Activated CD4-positive, alpha-beta memory T cell treated with anti-CD3 and anti-CD28 coated beads, Interleukin-2, amount 10 ng/mL, durations not matched to agents 7 days and 5 days (primary cell): Measurements from ENCODE around the gene KMO. TPM values are rescaled to one million over a fixed set of nuclear protein-coding genes. Genes with fewer than 3 reads are reported as not detected.
A peak's percentile ranks its signal among the peaks of the same experiment; 100 is the strongest.

ENCODE experiments used
- CTCF ChIA-PET: fragments of 350-600 bp; sonication (Branson Sonifier 250); formaldehyde crosslinking; loops from one replicate; lab custom pipeline; 2021; ENCODE audit warnings: antibody characterized with exemption, inconsistent platforms; lab: Charles Lee
- POLR2A ChIA-PET: fragments of 350-600 bp; sonication (Branson Sonifier 250); formaldehyde crosslinking; loops from one replicate; lab custom pipeline; 2021; ENCODE audit warnings: antibody characterized with exemption; lab: Charles Lee
- DNase-seq: peaks from one replicate; pipeline ENCODE4 v3.0.0-alpha.2; 2020
- H3K27ac Mint-ChIP-seq: one replicate; pipeline ENCODE4 v1.8.0; 2021; ENCODE audit warnings: mild to moderate bottlenecking, mixed read lengths
- H3K27me3 Mint-ChIP-seq: one replicate; pipeline ENCODE4 v1.8.0; 2021; ENCODE audit warnings: mixed read lengths
- H3K36me3 Mint-ChIP-seq: one replicate; pipeline ENCODE4 v1.8.0; 2021; ENCODE audit warnings: low read depth, mixed read lengths
- H3K4me1 Mint-ChIP-seq: one replicate; pipeline ENCODE4 v1.8.0; 2021; ENCODE audit warnings: mixed read lengths
- H3K4me3 Mint-ChIP-seq: one replicate; pipeline ENCODE4 v1.8.0; 2021; ENCODE audit warnings: mild to moderate bottlenecking, mixed read lengths
- H3K9me3 Mint-ChIP-seq: one replicate; pipeline ENCODE4 v1.8.0; 2021; ENCODE audit warnings: mixed read lengths
- total RNA-seq, 2 experiments: library from RNA; stranded (reverse); gene quantifications; one replicate each; pipeline ENCODE4 v1.2.3, GENCODE V29; 2021

The KMO gene
- total RNA-seq, 2 experiments from 2014 or later, result not detected

DNA sequence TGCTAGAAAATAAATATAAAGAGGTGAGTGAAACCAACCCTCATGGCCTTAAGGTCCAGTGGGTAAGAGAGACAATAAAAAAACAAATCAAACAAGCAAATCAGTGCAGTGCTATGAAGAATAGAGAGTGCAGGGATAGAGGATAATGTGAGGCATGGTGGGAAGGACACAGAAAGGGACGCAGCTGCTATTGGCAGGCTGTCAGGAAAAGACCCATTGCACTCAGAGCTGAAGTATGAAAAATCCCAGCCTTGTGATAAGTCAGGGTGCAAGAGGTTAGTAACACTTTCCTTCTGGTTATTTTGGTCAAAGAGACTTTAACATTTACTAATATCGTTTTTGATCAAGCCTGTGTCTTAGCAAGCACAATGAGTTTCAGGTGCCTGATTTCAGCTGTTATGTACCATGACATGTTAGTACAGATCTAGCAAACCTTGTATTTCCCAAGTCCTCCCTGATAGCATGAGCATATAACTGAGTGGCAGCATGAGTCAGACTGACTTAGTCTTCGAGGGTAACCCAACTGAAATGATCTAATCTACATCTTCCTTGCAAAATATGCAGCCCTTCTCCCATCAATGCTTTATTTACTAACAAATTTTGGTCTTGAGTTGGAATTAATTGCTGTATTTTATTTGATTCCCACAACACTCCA lies 76.3 kb downstream of the KMO start:
- H3K9me3 Mint-ChIP-seq, result no peaks in the 10 kb centered on the region
- peaks cover 5% of the 10 kb centered on the region for H3K4me1 Mint-ChIP-seq
- DNase-seq, result no peak
- H3K27me3 Mint-ChIP-seq, result no peaks in the 10 kb centered on the region
- H3K36me3 Mint-ChIP-seq, result no peaks in the 10 kb centered on the region
- POLR2A ChIA-PET, result interaction anchor here (2.0 kb wide), 1 partner anchor 32 kb away, joined by 4 read pairs; the partner anchor contains the start of genes CHML and OPN3
- H3K27ac Mint-ChIP-seq, result no peak overlapping the region
- no peak overlapping the region for H3K4me3 Mint-ChIP-seq
- CTCF ChIA-PET, result interaction anchor here (1.3 kb wide), 1 partner anchor 9 kb away, joined by 3 read pairs; no protein-coding TSS in a partner anchor

DNA sequence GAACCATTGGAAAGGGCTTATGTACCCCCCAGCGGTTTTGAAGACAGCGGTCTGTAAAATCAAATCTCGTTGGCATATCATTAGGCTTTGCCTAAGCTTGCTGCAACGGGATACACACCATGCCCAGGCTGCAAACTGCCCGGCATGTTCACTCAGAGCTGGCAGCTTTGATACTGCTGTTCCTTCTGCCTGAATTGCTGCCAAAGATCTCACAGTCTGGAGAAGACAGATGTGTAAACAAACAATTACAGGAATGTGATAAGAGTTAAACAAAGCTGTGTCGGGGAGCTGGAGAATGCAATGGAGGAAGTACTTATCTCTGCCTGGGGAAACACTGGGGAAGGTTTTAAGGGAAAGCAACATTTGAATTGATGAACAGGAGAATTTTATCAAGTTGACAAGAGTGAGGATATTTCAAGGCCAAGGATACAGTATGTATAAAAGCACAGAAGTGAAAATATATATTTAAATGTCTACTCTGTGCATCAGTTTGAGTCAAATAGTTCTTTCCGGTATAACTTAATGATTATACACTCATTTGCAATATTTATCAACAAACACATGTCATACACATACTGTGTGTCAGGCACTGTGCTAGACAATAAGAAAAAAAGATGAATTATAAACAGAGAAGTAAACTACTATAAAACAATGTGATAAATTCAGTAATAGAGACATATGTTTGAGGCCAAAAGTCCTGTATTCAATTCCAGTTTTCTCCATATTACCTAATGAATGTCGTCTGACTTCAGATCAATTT lies 78.1 kb downstream of the KMO start:
- ChIA-PET CTCF (interaction anchor here (0.6 to 5.8 kb wide), 28 partner anchors 10 to 389 kb away, joined by 3 to 49 read pairs (median 4); partner anchors contain the start of genes CHML, EXO1, FH and KMO), POLR2A (interaction anchor here (0.7 to 1.4 kb wide), 3 partner anchors 17 to 234 kb away, joined by 3 read pairs; no protein-coding TSS in a partner anchor)
- Mint-ChIP-seq H3K36me3 (no peaks in the 10 kb centered on the region), H3K4me1 (peaks cover 5% of the 10 kb centered on the region), H3K9me3 (no peaks in the 10 kb centered on the region), H3K27ac (no peak overlapping the region), H3K4me3 (no peak overlapping the region), H3K27me3 (no peaks in the 10 kb centered on the region)
- no peak for DNase-seq

DNA sequence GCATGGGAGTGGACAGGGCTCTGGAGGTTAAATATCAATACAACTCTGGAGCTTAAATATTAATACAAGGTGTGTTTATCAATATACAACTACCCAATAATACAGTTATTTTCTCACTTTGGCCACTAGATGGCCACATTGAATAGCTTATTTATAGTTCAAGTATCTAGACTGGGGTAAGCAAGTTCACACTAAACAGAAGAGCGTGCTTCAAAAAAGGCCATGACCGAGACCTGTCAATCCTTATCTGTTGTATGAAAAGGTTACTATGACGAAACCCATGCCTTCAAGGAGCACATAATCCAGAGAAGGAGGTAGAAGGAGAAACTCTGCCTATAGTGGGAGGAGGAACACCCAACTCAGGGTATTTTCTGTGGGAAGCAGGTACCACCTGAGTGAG lies 78.9 kb downstream of the KMO start:
- Mint-ChIP-seq H3K27ac (no peak overlapping the region), H3K9me3 (no peaks in the 10 kb centered on the region), H3K4me1 (peaks cover 5% of the 10 kb centered on the region), H3K27me3 (no peaks in the 10 kb centered on the region), H3K36me3 (no peaks in the 10 kb centered on the region), H3K4me3 (no peak overlapping the region)
- DNase-seq, result no peak
- ChIA-PET CTCF (interaction anchor here (0.6 to 5.8 kb wide), 34 partner anchors 9 to 455 kb away, joined by 3 to 49 read pairs (median 4); partner anchors contain the start of genes CHML, EXO1, FH and KMO), POLR2A (interaction anchor here (0.7 to 1.4 kb wide), 3 partner anchors 17 to 233 kb away, joined by 3 read pairs; no protein-coding TSS in a partner anchor)

DNA sequence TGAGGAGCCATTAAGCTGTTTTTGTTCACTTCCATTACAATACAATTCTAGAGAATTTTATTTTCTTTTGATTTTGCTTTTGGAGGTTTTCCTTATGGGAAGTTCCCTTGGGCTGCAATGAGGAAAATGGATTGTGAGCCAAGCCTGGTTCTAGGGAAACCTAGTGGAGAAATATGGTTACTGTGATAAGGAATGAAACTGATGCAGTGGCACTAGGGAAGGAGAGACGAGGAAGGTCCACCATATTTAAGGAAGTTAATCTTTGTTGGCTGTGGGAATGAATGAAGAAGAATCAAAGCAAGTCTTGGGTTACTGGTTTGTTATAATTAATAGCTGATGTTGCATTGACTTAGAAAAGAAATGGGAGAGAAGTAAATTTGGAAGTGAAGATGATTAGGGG lies 79.6 kb downstream of the KMO start:
- DNase-seq, result no peak
- Mint-ChIP-seq H3K4me3 (no peak overlapping the region), H3K9me3 (no peaks in the 10 kb centered on the region), H3K27ac (no peak overlapping the region), H3K36me3 (no peaks in the 10 kb centered on the region), H3K4me1 (peaks cover 5% of the 10 kb centered on the region), H3K27me3 (no peaks in the 10 kb centered on the region)
- ChIA-PET POLR2A (interaction anchor here (0.8 kb wide), 1 partner anchor 26 kb away, joined by 3 read pairs; no protein-coding TSS in a partner anchor), CTCF (interaction anchor here (0.7 to 5.8 kb wide), 20 partner anchors 10 to 454 kb away, joined by 3 to 49 read pairs (median 5); partner anchors contain the start of genes CHML, EXO1, FH and KMO)

DNA sequence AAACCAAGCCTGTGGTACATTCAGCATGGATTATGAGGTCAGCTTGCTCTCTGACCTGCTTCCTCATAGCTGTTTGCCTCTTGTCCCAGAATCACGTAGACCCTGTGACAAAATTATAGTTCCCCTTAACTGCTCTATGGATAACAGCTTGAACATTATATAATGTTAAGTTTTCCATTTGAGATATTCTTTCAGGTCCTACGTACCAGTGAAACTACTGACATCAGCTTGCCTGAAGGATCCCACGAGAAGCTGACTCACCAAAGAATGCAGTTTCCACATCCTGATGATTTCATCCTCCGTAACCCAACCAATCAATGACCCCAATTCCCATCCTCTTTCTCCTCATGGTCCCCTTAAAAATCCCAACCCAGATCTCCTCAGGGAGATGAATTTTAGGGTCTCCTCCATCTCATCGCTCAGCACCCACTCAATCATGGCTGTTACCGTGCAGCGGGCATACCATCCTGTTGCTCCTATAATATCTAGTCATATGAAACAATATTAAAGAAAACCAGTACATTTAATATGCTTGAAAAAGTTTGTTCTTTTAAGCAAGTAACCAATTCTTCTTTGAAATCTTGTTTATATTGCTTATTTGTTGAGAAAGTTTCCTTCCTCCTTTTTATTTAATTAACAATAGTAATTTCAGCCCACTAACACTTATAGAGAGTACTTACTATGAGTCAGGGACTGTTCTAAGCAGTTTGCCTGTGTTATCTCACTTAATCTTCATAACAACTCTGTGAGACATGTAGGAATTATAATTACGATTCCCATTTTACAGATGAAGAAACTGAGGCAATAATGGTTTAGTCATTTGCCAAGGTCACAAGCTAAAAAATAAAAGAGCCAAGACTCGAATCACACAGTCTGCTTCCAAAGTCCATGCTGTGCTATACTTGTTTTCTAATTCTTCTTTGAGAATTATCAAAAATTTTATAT lies 80.6 kb downstream of the KMO start:
- no peak for DNase-seq
- H3K36me3 Mint-ChIP-seq, result no peaks in the 10 kb centered on the region
- ChIA-PET CTCF (interaction anchor here (1.0 to 5.8 kb wide), 8 partner anchors 9 to 387 kb away, joined by 3 to 49 read pairs (median 10); partner anchors contain the start of genes EXO1 and MAP1LC3C), POLR2A (interaction anchor here (0.8 kb wide), 1 partner anchor 25 kb away, joined by 3 read pairs; no protein-coding TSS in a partner anchor)
- no peak overlapping the region for H3K4me3 Mint-ChIP-seq
- peaks cover 5% of the 10 kb centered on the region for H3K4me1 Mint-ChIP-seq
- H3K9me3 Mint-ChIP-seq, result no peaks in the 10 kb centered on the region
- no peak overlapping the region for H3K27ac Mint-ChIP-seq
- H3K27me3 Mint-ChIP-seq, result no peaks in the 10 kb centered on the region

DNA sequence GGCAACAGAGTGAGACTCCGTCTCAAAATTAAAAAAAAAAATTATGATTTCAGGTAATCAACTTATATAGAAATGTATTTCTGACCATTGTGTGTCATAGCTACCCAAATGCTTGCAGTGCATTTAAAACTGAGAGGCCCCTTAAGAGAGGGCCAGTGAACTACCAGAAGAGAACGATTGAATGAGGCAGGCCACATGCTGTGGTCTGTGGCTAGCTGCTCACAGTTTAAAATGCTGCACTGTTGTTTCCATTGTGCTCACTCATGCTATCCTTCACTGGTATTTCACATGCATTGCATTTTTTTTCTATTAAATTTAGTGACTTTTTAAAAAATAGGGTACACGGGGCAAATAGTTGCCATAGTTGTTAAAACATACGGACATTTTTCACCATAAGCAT lies 82.0 kb downstream of the KMO start:
- no peak overlapping the region for H3K4me3 Mint-ChIP-seq
- no peaks in the 10 kb centered on the region for H3K36me3 Mint-ChIP-seq
- H3K27ac Mint-ChIP-seq, result no peak overlapping the region
- H3K9me3 Mint-ChIP-seq, result no peaks in the 10 kb centered on the region
- peak; percentile 23 for DNase-seq
- ChIA-PET CTCF (interaction anchor here (5.8 kb wide), 1 partner anchor 12 kb away, joined by 49 read pairs; no protein-coding TSS in a partner anchor), POLR2A (interaction anchor here (0.6 kb wide), 1 partner anchor 18 kb away, joined by 3 read pairs; no protein-coding TSS in a partner anchor)
- no peaks in the 10 kb centered on the region for H3K27me3 Mint-ChIP-seq
- peaks cover 5% of the 10 kb centered on the region for H3K4me1 Mint-ChIP-seq

DNA sequence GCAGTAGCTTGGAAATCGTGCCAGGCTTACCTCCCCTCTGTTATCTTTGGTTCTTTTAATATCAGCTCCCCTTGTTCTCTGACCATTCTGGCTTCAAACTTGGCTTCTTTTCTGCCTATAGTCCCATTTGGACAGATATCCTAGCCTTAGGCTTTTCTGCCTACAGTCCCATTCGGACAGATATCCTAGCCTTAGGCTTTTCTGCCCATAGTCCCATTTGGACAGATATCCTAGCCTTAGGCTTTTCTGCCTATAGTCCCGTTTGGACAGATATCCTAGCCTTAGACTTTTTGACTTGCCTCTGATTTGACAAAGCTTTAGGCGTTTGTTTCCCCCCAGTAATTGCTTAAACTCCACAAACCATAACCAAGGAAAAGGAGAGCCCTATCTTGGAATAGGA lies 82.4 kb downstream of the KMO start:
- ChIA-PET POLR2A (interaction anchor here (0.6 kb wide), 1 partner anchor 18 kb away, joined by 3 read pairs; no protein-coding TSS in a partner anchor), CTCF (interaction anchor here (5.8 kb wide), 1 partner anchor 12 kb away, joined by 49 read pairs; no protein-coding TSS in a partner anchor)
- no peak for DNase-seq
- Mint-ChIP-seq H3K4me3 (no peak overlapping the region), H3K4me1 (peaks cover 5% of the 10 kb centered on the region), H3K27ac (no peak overlapping the region), H3K9me3 (no peaks in the 10 kb centered on the region), H3K36me3 (no peaks in the 10 kb centered on the region), H3K27me3 (no peaks in the 10 kb centered on the region)

- CTCF ChIA-PET, result no interaction called here
- no peak for DNase-seq
- POLR2A ChIA-PET, result no interaction called here
- H3K9me3 Mint-ChIP-seq, result no peaks in the 10 kb centered on the region
- no peaks in the 10 kb centered on the region for H3K27me3 Mint-ChIP-seq
- no peak overlapping the region for H3K4me3 Mint-ChIP-seq
- H3K36me3 Mint-ChIP-seq, result no peaks in the 10 kb centered on the region
- H3K27ac Mint-ChIP-seq, result no peak overlapping the region
- H3K4me1 Mint-ChIP-seq, result peaks cover 5% of the 10 kb centered on the region
These were observed 83.1 kb downstream of the KMO start for GRCh38 chr1:241615043-241615974.

DNA sequence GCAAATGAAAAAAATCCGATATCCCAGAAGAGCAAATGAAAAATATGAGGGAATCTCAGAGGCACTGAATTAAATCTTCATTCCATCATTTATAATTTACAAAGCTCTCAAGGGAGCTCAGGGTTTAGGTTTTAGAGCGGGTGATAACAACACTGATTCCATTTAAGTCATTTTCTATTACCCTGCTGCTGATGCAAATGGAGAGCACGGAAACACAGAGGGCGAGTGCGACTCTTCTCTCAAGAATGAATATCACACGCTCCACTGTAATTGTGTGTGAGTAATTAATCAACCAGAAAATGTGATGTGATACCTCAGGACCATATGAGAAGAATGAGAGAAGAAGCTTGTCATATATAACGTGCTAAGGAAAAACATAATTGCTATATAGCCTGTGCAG lies 85.2 kb downstream of the KMO start:
- ChIA-PET POLR2A (no interaction called here), CTCF (interaction anchor here (0.9 to 1.3 kb wide), 2 partner anchors 8 to 10 kb away, joined by 3 read pairs; no protein-coding TSS in a partner anchor)
- no peak overlapping the region for H3K27ac Mint-ChIP-seq
- no peaks in the 10 kb centered on the region for H3K9me3 Mint-ChIP-seq
- no peaks in the 10 kb centered on the region for H3K36me3 Mint-ChIP-seq
- H3K4me3 Mint-ChIP-seq, result no peak overlapping the region
- peaks cover 5% of the 10 kb centered on the region for H3K4me1 Mint-ChIP-seq
- DNase-seq, result no peak
- H3K27me3 Mint-ChIP-seq, result no peaks in the 10 kb centered on the region

- H3K36me3 Mint-ChIP-seq, result no peaks in the 10 kb centered on the region
- DNase-seq, result no peak
- ChIA-PET CTCF (interaction anchor here (1.3 to 1.9 kb wide), 2 partner anchors 10 to 11 kb away, joined by 3 to 9 read pairs; no protein-coding TSS in a partner anchor), POLR2A (no interaction called here)
- no peak overlapping the region for H3K4me3 Mint-ChIP-seq
- no peak overlapping the region for H3K27ac Mint-ChIP-seq
- H3K4me1 Mint-ChIP-seq, result peaks cover 3% of the 10 kb centered on the region
- no peaks in the 10 kb centered on the region for H3K27me3 Mint-ChIP-seq
- no peaks in the 10 kb centered on the region for H3K9me3 Mint-ChIP-seq
These were observed 90.5 kb downstream of the KMO start for GRCh38 chr1:241622669-241623068.

GRCh38 chr1:241624935-241625334 lies 92.8 kb downstream of the KMO start:
- no peak overlapping the region for H3K4me3 Mint-ChIP-seq
- no peaks in the 10 kb centered on the region for H3K9me3 Mint-ChIP-seq
- H3K36me3 Mint-ChIP-seq, result no peaks in the 10 kb centered on the region
- CTCF ChIA-PET, result interaction anchor here (4.1 kb wide), 1 partner anchor 13 kb away, joined by 49 read pairs; no protein-coding TSS in a partner anchor
- H3K4me1 Mint-ChIP-seq, result peaks cover 11% of the 10 kb centered on the region
- H3K27me3 Mint-ChIP-seq, result no peaks in the 10 kb centered on the region
- POLR2A ChIA-PET, result no interaction called here
- H3K27ac Mint-ChIP-seq, result no peak overlapping the region
- no peak for DNase-seq
